ENCODE measurements around the gene EXO1.

DNA sequence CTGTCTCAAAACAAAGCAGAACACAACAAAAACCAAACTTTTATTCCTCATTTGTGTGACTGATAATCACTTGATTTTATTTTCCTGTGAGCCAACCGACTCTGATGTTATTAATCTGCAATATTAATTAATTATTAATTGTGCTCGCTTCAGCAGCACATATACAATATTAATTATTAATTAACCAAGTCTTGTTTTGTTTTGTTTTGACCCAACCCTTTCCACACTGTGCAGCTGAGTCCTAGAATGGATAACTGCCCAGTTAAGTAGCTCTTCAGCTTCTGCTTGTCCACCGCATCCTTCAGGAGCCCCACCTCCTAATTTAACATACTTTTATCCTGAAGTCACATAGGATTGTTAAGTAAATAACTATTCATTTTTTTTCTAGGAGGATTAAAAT is 47.4 kb upstream of the EXO1 start:
- TF ChIP-seq, protein P1, sequence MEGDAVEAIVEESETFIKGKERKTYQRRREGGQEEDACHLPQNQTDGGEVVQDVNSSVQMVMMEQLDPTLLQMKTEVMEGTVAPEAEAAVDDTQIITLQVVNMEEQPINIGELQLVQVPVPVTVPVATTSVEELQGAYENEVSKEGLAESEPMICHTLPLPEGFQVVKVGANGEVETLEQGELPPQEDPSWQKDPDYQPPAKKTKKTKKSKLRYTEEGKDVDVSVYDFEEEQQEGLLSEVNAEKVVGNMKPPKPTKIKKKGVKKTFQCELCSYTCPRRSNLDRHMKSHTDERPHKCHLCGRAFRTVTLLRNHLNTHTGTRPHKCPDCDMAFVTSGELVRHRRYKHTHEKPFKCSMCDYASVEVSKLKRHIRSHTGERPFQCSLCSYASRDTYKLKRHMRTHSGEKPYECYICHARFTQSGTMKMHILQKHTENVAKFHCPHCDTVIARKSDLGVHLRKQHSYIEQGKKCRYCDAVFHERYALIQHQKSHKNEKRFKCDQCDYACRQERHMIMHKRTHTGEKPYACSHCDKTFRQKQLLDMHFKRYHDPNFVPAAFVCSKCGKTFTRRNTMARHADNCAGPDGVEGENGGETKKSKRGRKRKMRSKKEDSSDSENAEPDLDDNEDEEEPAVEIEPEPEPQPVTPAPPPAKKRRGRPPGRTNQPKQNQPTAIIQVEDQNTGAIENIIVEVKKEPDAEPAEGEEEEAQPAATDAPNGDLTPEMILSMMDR (conservative IDR thresholded peaks at IDR 0.05; ENCODE audit: low read length) = no peak
- TF ChIP-seq EZH2phosphoT487 (IDR thresholded peaks at IDR 0.05; ENCODE audit: borderline replicate concordance) = no peak

Data from Loucy (cell line).